ENCODE measurements around the gene LAMC1.

DNA sequence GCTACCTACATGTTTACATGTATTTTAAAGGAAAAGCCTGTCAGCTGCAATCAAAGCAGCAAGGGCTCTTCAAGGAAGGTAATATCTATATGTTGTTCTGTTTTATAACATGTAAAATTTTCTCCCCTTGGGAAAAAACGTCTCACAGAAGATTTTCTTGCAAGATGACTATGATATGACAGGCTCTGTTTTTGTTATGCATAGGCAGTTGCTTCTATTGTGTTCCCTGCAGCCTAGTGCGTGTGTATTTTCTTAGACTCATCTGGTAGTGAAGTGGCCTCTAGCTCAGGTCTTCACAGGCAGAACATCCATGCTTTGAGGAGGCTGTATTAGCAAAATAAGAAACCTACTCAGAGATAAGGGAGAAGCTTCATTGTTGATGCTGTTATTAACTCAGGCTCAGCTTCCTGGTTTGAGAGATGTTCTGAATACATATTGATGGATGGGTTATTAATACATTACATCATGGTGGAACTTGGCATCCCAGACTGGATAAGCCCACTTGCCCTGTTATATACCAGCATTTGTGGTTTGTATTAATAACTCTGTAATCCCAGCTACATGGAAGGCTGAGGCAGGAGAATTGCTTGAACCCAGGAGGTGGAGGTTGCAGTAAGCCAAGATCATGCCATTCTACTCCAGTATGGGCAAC, 35.8 kb downstream of the LAMC1 start:
- TF ChIP-seq, protein P1, sequence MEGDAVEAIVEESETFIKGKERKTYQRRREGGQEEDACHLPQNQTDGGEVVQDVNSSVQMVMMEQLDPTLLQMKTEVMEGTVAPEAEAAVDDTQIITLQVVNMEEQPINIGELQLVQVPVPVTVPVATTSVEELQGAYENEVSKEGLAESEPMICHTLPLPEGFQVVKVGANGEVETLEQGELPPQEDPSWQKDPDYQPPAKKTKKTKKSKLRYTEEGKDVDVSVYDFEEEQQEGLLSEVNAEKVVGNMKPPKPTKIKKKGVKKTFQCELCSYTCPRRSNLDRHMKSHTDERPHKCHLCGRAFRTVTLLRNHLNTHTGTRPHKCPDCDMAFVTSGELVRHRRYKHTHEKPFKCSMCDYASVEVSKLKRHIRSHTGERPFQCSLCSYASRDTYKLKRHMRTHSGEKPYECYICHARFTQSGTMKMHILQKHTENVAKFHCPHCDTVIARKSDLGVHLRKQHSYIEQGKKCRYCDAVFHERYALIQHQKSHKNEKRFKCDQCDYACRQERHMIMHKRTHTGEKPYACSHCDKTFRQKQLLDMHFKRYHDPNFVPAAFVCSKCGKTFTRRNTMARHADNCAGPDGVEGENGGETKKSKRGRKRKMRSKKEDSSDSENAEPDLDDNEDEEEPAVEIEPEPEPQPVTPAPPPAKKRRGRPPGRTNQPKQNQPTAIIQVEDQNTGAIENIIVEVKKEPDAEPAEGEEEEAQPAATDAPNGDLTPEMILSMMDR (optimal IDR thresholded peaks at IDR 0.05 in 1 of 3, IDR thresholded peaks at IDR 0.05 in 1 of 3, conservative IDR thresholded peaks at IDR 0.05 in 1 of 3; ENCODE audit: extremely low read depth in 1 of 3, insufficient read depth in 2 of 3, low read length in 3 of 3): no peak
- TF ChIP-seq EZH2 (IDR thresholded peaks at IDR 0.05; ENCODE audit: low read length): no peak

Measured in keratinocyte (primary cell).